Activated CD4-positive, alpha-beta T cell treated with anti-CD3 and anti-CD28 coated beads, Interleukin-2, amount 10 ng/mL, durations not matched to agents 24 days and 14 days (primary cell): Measurements from ENCODE around the gene CYP2W1. TPM values are rescaled to one million over a fixed set of nuclear protein-coding genes. Genes with fewer than 3 reads are reported as not detected.
"Not testable (repeated sequence)": the region's sequence is repeated elsewhere in the genome, so short reads cannot be mapped to it uniquely, and the experiment has no call there.

Experiments
- DNase-seq: peaks from one replicate; pipeline ENCODE4 v3.0.0; 2022
- H3K27ac Mint-ChIP-seq: one replicate; pipeline ENCODE4 v1.8.0; 2022; ENCODE audit warnings: mild to moderate bottlenecking, mixed read lengths
- H3K27me3 Mint-ChIP-seq: one replicate; pipeline ENCODE4 v1.8.0; 2022; ENCODE audit warnings: mixed read lengths
- H3K36me3 Mint-ChIP-seq: one replicate; pipeline ENCODE4 v1.8.0; 2022; ENCODE audit warnings: low read depth, mild to moderate bottlenecking, mixed read lengths
- H3K4me1 Mint-ChIP-seq: one replicate; pipeline ENCODE4 v1.8.0; 2021; ENCODE audit warnings: mixed read lengths
- H3K4me3 Mint-ChIP-seq: one replicate; pipeline ENCODE4 v1.8.0; 2022; ENCODE audit warnings: mild to moderate bottlenecking, moderate library complexity, mixed read lengths
- H3K9me3 Mint-ChIP-seq: one replicate; pipeline ENCODE4 v1.8.0; 2021; ENCODE audit warnings: mixed read lengths
- intact Hi-C: fragments of 100-400 bp; cut with micrococcal nuclease; formaldehyde crosslinking; loops from one replicate; pipeline ENCODE4 v1.15.1; 2023
- total RNA-seq: library from RNA; stranded (reverse); gene quantifications from 2 replicates; pipeline ENCODE4 v1.2.3, GENCODE V29; 2022

Gene CYP2W1
- total RNA-seq, 1 donor from 2014 or later = not detected

GRCh38 chr7:999941-1000935, 17.3 kb downstream of the CYP2W1 start:
- no peaks in the 10 kb centered on the region for H3K9me3 Mint-ChIP-seq
- no peaks in the 10 kb centered on the region for H3K4me1 Mint-ChIP-seq
- H3K27ac Mint-ChIP-seq = peak overlapping the region; percentile 28
- peaks cover 2% of the 10 kb centered on the region for H3K36me3 Mint-ChIP-seq
- H3K27me3 Mint-ChIP-seq = no peaks in the 10 kb centered on the region
- DNase-seq = no peak
- no peak overlapping the region for H3K4me3 Mint-ChIP-seq
- intact Hi-C loops = no loop called here

- DNase-seq, H3K9me3 Mint-ChIP-seq, intact Hi-C loops, H3K4me3 Mint-ChIP-seq, H3K4me1 Mint-ChIP-seq, H3K27me3 Mint-ChIP-seq, H3K36me3 Mint-ChIP-seq, H3K27ac Mint-ChIP-seq: not testable (repeated sequence)
Measured at GRCh38 chr7:1001069-1001770, 18.2 kb downstream of the CYP2W1 start.

- H3K36me3 Mint-ChIP-seq, intact Hi-C loops, DNase-seq, H3K27me3 Mint-ChIP-seq, H3K4me3 Mint-ChIP-seq, H3K9me3 Mint-ChIP-seq, H3K4me1 Mint-ChIP-seq: not testable (repeated sequence)
- peak overlapping the region; percentile 29 for H3K27ac Mint-ChIP-seq
Measured at GRCh38 chr7:1002026-1002425, 19.0 kb downstream of the CYP2W1 start.

- H3K4me3 Mint-ChIP-seq, H3K27ac Mint-ChIP-seq, H3K9me3 Mint-ChIP-seq, H3K27me3 Mint-ChIP-seq, H3K36me3 Mint-ChIP-seq, intact Hi-C loops, H3K4me1 Mint-ChIP-seq, DNase-seq: not testable (repeated sequence)
Measured at GRCh38 chr7:1002445-1002844, 19.5 kb downstream of the CYP2W1 start.

- peaks cover 5% of the 10 kb centered on the region for H3K36me3 Mint-ChIP-seq
- no peaks in the 10 kb centered on the region for H3K27me3 Mint-ChIP-seq
- no peak overlapping the region for H3K27ac Mint-ChIP-seq
- no peaks in the 10 kb centered on the region for H3K9me3 Mint-ChIP-seq
- DNase-seq = no peak
- intact Hi-C loops = no loop called here
- H3K4me1 Mint-ChIP-seq = no peaks in the 10 kb centered on the region
- H3K4me3 Mint-ChIP-seq = no peak overlapping the region
Measured at GRCh38 chr7:1004018-1004852, 21.3 kb downstream of the CYP2W1 start.

GRCh38 chr7:1005303-1005702, 22.3 kb downstream of the CYP2W1 start:
- no peak for DNase-seq
- Mint-ChIP-seq H3K9me3 (no peaks in the 10 kb centered on the region), H3K4me3 (no peak overlapping the region), H3K36me3 (peaks cover 7% of the 10 kb centered on the region), H3K4me1 (no peaks in the 10 kb centered on the region), H3K27me3 (no peaks in the 10 kb centered on the region), H3K27ac (no peak overlapping the region)
- intact Hi-C loops = no loop called here

- Mint-ChIP-seq H3K9me3 (peaks cover 5% of the 10 kb centered on the region), H3K27ac (no peak overlapping the region), H3K27me3 (no peaks in the 10 kb centered on the region), H3K4me3 (no peak overlapping the region), H3K4me1 (peaks cover 6% of the 10 kb centered on the region), H3K36me3 (peaks cover 8% of the 10 kb centered on the region)
- no peak for DNase-seq
- intact Hi-C loops = no loop called here
Measured at GRCh38 chr7:1007901-1008300, 24.9 kb downstream of the CYP2W1 start.

GRCh38 chr7:1008733-1009363, 25.9 kb downstream of the CYP2W1 start:
- Mint-ChIP-seq H3K36me3 (peaks cover 8% of the 10 kb centered on the region), H3K27me3 (no peaks in the 10 kb centered on the region), H3K4me1 (peaks cover 6% of the 10 kb centered on the region), H3K27ac (no peak overlapping the region), H3K4me3 (no peak overlapping the region), H3K9me3 (peaks cover 5% of the 10 kb centered on the region)
- DNase-seq = no peak
- intact Hi-C loops = no loop called here

- Mint-ChIP-seq H3K4me1 (peaks cover 6% of the 10 kb centered on the region), H3K27me3 (no peaks in the 10 kb centered on the region), H3K36me3 (peaks cover 8% of the 10 kb centered on the region), H3K4me3 (no peak overlapping the region), H3K9me3 (peaks cover 5% of the 10 kb centered on the region), H3K27ac (no peak overlapping the region)
- no peak for DNase-seq
- intact Hi-C loops = loop anchor here (5.0 kb wide), 1 partner anchor 58 kb away; no protein-coding TSS in a partner anchor
Measured at GRCh38 chr7:1009747-1010146, 26.8 kb downstream of the CYP2W1 start.

- intact Hi-C loops = loop anchor here (5.0 kb wide), 1 partner anchor 57 kb away; no protein-coding TSS in a partner anchor
- Mint-ChIP-seq H3K4me1 (peaks cover 6% of the 10 kb centered on the region), H3K36me3 (peaks cover 8% of the 10 kb centered on the region), H3K27ac (no peak overlapping the region), H3K9me3 (peaks cover 5% of the 10 kb centered on the region), H3K4me3 (no peak overlapping the region), H3K27me3 (no peaks in the 10 kb centered on the region)
- no peak for DNase-seq
Measured at GRCh38 chr7:1010226-1010625, 27.2 kb downstream of the CYP2W1 start.

- H3K27me3 Mint-ChIP-seq = no peaks in the 10 kb centered on the region
- H3K36me3 Mint-ChIP-seq = peaks cover 8% of the 10 kb centered on the region
- peak overlapping the region; percentile 87 for H3K27ac Mint-ChIP-seq
- peaks cover 6% of the 10 kb centered on the region for H3K4me1 Mint-ChIP-seq
- intact Hi-C loops = loop anchor here (5.0 kb wide), 1 partner anchor 56 kb away; no protein-coding TSS in a partner anchor
- peak overlapping the region; percentile 30 for H3K4me3 Mint-ChIP-seq
- no peak for DNase-seq
- H3K9me3 Mint-ChIP-seq = peaks cover 5% of the 10 kb centered on the region
Measured at GRCh38 chr7:1011297-1012003, 28.5 kb downstream of the CYP2W1 start.

- Mint-ChIP-seq H3K4me3 (no peak overlapping the region), H3K9me3 (peaks cover 5% of the 10 kb centered on the region), H3K27ac (no peak overlapping the region), H3K4me1 (peaks cover 6% of the 10 kb centered on the region), H3K27me3 (no peaks in the 10 kb centered on the region), H3K36me3 (peaks cover 8% of the 10 kb centered on the region)
- intact Hi-C loops = loop anchor here (5.0 kb wide), 1 partner anchor 55 kb away; no protein-coding TSS in a partner anchor
- DNase-seq = no peak
Measured at GRCh38 chr7:1012004-1012715, 29.2 kb downstream of the CYP2W1 start.
